Left ventricle myocardium superior (tissue), 1 donor: Measurements from ENCODE around the gene PUS7. TPM values are rescaled to one million over a fixed set of nuclear protein-coding genes. Genes with fewer than 3 reads are reported as not detected.
A peak's percentile ranks its signal among the peaks of the same experiment; 100 is the strongest.

Experiments used
- ATAC-seq: fragments of 200-7000 bp; cut with Tn5 transposase; one replicate; pipeline ENCODE4 v1.9.1; 2020; ENCODE audit warnings: mild to moderate bottlenecking, moderate library complexity
- DNase-seq: peaks from one replicate; pipeline ENCODE4 v3.0.0-alpha.2; 2020
- intact Hi-C: fragments of 100-400 bp; cut with micrococcal nuclease; formaldehyde crosslinking; loops from one replicate; pipeline ENCODE4 v1.11.0; 2022
- total RNA-seq: library from RNA; stranded (reverse); fragmentation: NEBNext Ultra II Directional; extraction: Animal tissue kit (Norgen Biotek cat#: 25700); gene quantifications from one replicate; pipeline ENCODE4 v1.2.1, GENCODE V29; 2021
- donor health status: DM: no; HTN: yes; CAD: no; lungs with severe emphysema.

PUS7 gene
- total RNA-seq, 1 donor from 2014 or later: 3.7 TPM

DNA sequence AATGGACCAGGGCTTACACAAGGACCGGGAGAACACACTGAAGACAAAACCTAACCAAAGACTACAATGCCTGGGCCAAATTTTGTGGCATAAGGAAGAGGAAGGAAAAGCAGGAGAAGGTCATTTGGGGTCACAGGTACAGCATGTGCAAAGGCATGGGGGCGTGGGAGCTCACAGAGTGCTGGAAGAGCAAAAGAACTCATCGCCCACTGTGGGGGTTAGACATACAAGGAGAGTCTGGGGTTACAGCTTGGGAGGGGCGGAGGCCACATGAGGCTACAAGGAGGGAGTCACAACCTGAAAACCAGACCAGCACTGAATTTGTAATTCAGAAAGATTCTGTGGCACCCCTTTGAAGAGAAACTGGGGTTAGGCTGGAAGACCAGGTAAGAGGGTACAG lies 9.7 kb downstream of the PUS7 start:
- ATAC-seq (no peak), DNase-seq (no peak)
- intact Hi-C loops: no loop called here

GRCh38 chr7:105502173-105502572 lies 19.9 kb downstream of the PUS7 start:
- no peak for ATAC-seq
- no peak for DNase-seq
- intact Hi-C loops: no loop called here

DNA sequence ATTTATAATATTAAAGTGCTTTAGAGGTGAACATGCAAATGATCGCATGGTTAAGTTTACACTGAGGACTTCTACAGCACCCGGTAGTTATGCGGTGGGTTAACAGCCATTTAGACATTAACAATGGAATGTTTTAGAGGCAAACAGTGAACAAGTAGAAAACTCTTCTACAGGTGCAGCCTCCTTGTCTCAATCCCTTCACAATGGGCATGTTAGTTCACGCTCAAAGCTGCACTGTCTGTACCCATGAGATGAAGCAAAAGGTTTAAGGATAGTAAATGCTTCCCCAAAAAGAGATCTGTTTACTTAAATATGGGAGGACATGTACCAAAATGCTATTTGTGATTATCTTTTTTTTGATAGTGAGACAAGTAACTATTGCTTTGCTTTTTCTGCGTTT lies 25.1 kb downstream of the PUS7 start:
- no peak for ATAC-seq
- no peak for DNase-seq
- intact Hi-C loops: no loop called here

DNA sequence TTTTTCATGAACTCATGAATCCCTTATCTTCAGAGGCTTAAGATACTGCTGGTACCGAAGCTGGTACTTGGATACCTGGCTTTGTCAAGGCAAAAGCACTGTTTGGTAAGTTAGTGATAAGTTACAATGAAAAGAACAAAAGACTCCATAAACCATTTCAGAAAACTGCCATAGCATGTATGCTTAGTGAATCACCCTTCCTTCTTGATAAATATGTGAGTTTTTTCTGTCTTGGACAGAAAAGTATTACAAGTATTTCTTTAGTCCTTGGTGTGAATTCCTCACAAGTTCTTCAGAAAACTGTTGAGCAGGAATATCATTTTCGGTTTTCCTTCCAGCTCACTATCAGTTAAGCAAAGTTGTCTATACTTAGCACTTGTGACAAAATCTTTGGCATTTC lies 25.6 kb downstream of the PUS7 start:
- no peak for ATAC-seq
- no peak for DNase-seq
- intact Hi-C loops: no loop called here

GRCh38 chr7:105493923-105494315 lies 28.2 kb downstream of the PUS7 start:
- ATAC-seq (no peak), DNase-seq (no peak)
- intact Hi-C loops: no loop called here

- ATAC-seq: no peak
- DNase-seq: no peak
- intact Hi-C loops: no loop called here
These were observed 28.7 kb downstream of the PUS7 start for GRCh38 chr7:105493196-105493922.

DNA sequence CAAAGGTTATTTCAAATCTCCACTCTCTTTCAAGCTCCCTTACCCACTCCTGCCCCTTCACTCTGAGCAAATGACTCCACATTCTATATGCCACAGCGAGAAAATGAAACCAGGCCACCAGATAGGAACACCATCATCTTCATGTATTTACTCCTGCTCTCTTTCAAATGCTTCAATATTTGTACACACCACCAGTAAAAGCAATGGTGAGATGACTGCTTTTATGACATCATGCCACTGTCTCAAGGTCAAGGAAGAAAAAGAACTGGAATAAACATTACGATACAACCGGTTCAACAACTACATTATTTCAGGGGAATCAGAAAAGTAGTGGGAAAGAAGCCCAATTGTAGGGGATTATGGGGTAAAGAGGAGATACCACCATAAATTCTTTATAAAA lies 32.7 kb downstream of the PUS7 start:
- intact Hi-C loops: no loop called here
- DNase-seq (no peak), ATAC-seq (no peak)

GRCh38 chr7:105487579-105488571 lies 34.2 kb downstream of the PUS7 start:
- DNase-seq (no peak), ATAC-seq (peak; percentile 63)
- intact Hi-C loops: no loop called here

DNA sequence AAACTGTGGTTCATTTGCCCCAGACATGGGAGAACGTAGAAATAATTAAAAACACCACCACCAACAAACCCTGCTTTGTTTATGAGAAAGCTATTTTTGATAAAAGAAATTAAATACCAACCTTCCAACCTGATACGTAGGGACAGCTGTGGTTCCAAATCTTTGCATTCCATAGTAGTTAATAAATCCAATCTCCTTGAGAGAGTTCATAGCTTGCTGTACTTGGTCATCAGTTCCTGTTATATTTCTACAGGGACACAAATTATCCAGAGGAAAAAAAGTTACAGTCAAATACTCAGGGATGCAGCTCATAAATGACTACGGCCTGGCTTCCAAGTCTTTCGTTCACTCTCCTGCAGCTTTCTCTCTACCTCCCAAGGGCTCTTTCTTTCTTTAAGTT lies 41.1 kb downstream of the PUS7 start:
- ATAC-seq: no peak
- intact Hi-C loops: no loop called here
- DNase-seq: no peak

DNA sequence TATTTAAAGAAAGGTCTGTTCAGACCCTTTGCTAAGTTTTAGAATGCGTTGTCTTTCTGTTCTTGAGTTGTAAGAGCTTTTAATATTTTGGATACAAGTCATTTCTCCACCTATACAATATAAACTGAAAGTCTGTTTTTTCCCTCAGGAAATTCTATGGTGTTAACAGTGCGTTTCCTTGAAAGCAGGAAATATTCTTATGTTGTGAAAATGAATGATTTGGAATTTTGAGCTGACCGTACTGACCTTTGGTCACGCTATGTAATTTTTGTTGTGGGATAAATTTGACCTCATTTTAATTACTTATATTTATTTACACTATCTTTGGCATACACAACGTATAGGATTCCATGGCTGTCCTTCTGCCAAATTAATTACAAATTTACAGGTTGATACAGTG lies 43.5 kb downstream of the PUS7 start:
- no peak for DNase-seq
- intact Hi-C loops: no loop called here
- ATAC-seq: no peak

DNA sequence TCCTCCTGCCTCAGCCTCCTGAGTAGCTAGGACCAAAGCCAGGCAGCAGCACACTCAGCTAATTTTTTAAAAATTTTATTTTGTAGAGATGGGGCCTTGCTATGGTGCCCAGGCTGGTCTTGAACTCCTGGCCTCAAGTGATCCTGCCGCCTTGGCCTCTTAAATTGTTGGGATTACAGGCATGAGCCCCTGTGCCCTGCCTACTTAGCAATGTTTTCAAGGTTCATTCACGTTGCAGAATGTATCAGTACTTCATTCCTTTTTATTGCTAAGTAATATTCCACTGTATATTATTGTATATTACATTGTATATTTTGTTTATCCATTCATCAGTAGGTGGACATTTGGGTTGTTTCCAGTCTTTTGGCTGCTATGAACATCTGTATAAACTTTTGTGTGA lies 44.2 kb downstream of the PUS7 start:
- DNase-seq: no peak
- intact Hi-C loops: no loop called here
- no peak for ATAC-seq

DNA sequence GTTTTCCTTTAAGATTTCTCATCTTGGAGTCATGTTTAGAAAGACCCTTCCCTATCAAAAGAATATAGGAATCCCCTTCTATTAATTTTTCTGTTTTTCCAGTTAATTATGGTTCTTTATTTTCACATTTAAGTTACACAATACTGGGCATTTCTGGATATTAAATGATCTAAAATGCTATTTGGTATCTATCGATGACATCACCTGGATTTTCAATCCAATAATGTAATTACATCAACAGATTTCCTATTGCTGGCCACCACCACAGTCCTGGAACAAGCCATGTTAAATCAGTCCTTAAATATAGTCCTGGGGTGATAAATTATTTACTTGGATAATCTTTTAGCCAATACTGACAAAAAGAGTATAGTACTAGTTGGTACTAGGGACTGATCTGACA lies 48.0 kb downstream of the PUS7 start:
- DNase-seq (no peak), ATAC-seq (no peak)
- intact Hi-C loops: no loop called here

GRCh38 chr7:105473163-105473562 lies 48.9 kb downstream of the PUS7 start:
- ATAC-seq (no peak), DNase-seq (no peak)
- intact Hi-C loops: no loop called here

DNA sequence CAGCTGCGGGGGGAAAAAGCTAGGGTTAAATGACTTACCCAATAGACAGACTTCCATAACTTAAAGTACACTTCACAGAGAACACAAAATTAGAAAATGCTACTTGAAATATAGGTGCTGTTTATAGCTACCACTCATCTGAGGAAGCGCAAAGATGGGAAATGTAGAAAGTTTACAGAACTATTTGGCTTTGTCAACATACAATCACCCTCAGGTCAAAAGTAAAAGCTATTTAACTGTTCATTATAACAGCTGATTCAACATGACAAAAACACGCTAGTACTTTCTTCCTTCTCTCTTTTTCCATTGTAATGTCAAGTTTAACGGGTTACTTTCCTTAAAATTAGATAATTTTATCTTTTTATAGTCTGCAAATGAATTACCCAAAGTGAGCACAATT lies 51.2 kb downstream of the PUS7 start:
- intact Hi-C loops: no loop called here
- DNase-seq: no peak
- no peak for ATAC-seq

- DNase-seq: no peak
- intact Hi-C loops: no loop called here
- ATAC-seq: no peak
These were observed 52.0 kb downstream of the PUS7 start for GRCh38 chr7:105470090-105470489.

DNA sequence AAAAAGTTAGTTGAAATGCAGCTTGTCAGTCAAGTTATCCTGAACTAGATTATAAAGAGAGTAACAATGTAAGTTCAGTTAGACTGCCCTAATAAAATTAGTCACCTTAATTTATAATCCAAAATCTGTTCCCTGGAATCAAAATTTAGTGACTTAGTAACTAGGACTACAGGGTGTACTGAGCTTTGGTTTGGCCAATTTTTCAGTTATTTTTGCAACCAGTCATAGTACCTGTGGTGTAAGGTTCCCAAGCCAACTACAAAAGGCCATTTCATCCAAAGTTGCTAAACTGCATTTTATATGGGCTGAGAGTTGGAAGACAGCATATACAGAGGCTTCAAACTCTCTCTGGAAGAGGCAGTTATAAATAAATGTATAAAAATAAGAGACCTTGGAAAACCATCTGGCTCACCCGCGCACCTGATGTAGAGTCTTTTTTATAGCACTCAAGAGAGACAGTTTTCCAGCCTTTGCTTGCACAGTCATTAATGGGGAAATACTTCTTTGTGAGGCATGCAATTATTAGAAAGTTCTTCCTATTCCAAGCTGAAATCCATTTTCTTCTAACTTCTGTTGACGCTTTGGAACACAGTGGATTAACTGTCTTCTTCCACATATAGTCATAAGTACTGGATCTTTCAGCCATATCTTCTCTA lies 59.2 kb downstream of the PUS7 start:
- ATAC-seq: no peak
- no peak for DNase-seq
- intact Hi-C loops: no loop called here

GRCh38 chr7:105461518-105461917 lies 60.6 kb downstream of the PUS7 start:
- ATAC-seq: no peak
- DNase-seq: no peak
- intact Hi-C loops: no loop called here

- DNase-seq: no peak
- intact Hi-C loops: no loop called here
- ATAC-seq: peak; percentile 52
These were observed 64.3 kb downstream of the PUS7 start for GRCh38 chr7:105457619-105458225.

GRCh38 chr7:105454921-105455320 lies 67.2 kb downstream of the PUS7 start:
- intact Hi-C loops: no loop called here
- ATAC-seq (no peak), DNase-seq (no peak)
